Liver (tissue), 9 donors: ENCODE data around the gene MTARC2. TPM values are rescaled to one million over a fixed set of nuclear protein-coding genes. Genes with fewer than 3 reads are reported as not detected.

ENCODE experiments used
- DNase-seq: peaks from one replicate; pipeline ENCODE4 v3.0.0-alpha.2; 2017; ENCODE audit warnings: low spot score
- H3K27ac ChIP-seq, 2 donors: one replicate each; pipeline ENCODE4 v1.7.0; 2013; ENCODE audit warnings: inconsistent platforms in 2 of 2, low read length in 2 of 2, control low read depth in 1 of 2, low read depth in 1 of 2, mild to moderate bottlenecking in 1 of 2
- H3K27me3 ChIP-seq, 4 donors: one replicate each; pipeline versions ENCODE4 v1.6.1 to v1.7.0; 2013; ENCODE audit warnings: low read length in 3 of 4, inconsistent platforms in 1 of 4, mild to moderate bottlenecking in 1 of 4, moderate library complexity in 1 of 4; ENCODE audit not compliant: control insufficient read depth in 4 of 4, insufficient read depth in 4 of 4
- H3K36me3 ChIP-seq, 4 donors: one replicate each; pipeline versions ENCODE4 v1.6.1 to v1.7.0; 2013; ENCODE audit warnings: low read length in 3 of 4, mild to moderate bottlenecking in 3 of 4, low read depth in 1 of 4, moderate library complexity in 1 of 4; ENCODE audit not compliant: control insufficient read depth in 4 of 4, insufficient read depth in 3 of 4
- H3K4me1 ChIP-seq, 4 donors: one replicate each; pipeline versions ENCODE4 v1.6.1 to v1.7.0; 2013; ENCODE audit warnings: low read length in 3 of 4, mild to moderate bottlenecking in 3 of 4, moderate library complexity in 1 of 4; ENCODE audit not compliant: control insufficient read depth in 4 of 4, insufficient read depth in 4 of 4
- H3K4me3 ChIP-seq, 3 donors: one replicate each; pipeline versions ENCODE4 v1.6.1 to v1.7.0; 2013; ENCODE audit warnings: low read length in 3 of 3, control low read depth in 1 of 3, low read depth in 1 of 3, mild to moderate bottlenecking in 1 of 3
- H3K9ac ChIP-seq, 2 donors: one replicate each; pipeline ENCODE4 v1.7.0; 2013; ENCODE audit warnings: low read length in 2 of 2, mild to moderate bottlenecking in 2 of 2, moderate library complexity in 2 of 2, control low read depth in 1 of 2, low read depth in 1 of 2
- H3K9me3 ChIP-seq, 4 donors: one replicate each; pipeline versions ENCODE4 v1.6.1 to v1.7.0; 2013; ENCODE audit warnings: low read length in 3 of 4; ENCODE audit not compliant: control insufficient read depth in 4 of 4
- EGR1 ChIP-seq, 2 donors: IDR thresholded peaks; 2 replicates each; pipeline ENCODE4 v1.6.1; 2016 to 2018; ENCODE audit warnings: antibody characterized with exemption in 2 of 2, low read depth in 2 of 2
- FOXA1 ChIP-seq: IDR thresholded peaks from 2 replicates; pipeline ENCODE4 v1.6.1; 2016; ENCODE audit warnings: antibody characterized with exemption
- FOXA2 ChIP-seq: IDR thresholded peaks from 2 replicates; pipeline ENCODE4 v1.6.1; 2016; ENCODE audit warnings: antibody characterized with exemption
- GABPA ChIP-seq, 2 donors: IDR thresholded peaks in 1 of 2; conservative IDR thresholded peaks in 1 of 2; 2 replicates each; pipeline ENCODE4 v1.6.1; 2016; ENCODE audit warnings: antibody characterized with exemption in 2 of 2, mild to moderate bottlenecking in 1 of 2, moderate library complexity in 1 of 2
- HNF4A ChIP-seq, 2 donors: conservative IDR thresholded peaks; 2 replicates each; pipeline ENCODE4 v1.6.1; 2016; ENCODE audit warnings: antibody characterized with exemption in 2 of 2, mild to moderate bottlenecking in 2 of 2
- HNF4G ChIP-seq: IDR thresholded peaks from 2 replicates; pipeline ENCODE4 v1.6.1; 2016; ENCODE audit warnings: antibody characterized with exemption
- JUND ChIP-seq, 2 donors: IDR thresholded peaks; 2 replicates each; pipeline ENCODE4 v1.6.1; 2016; ENCODE audit warnings: antibody characterized with exemption in 2 of 2
- RAD21 ChIP-seq, 2 donors: IDR thresholded peaks; 2 replicates each; pipeline ENCODE4 v1.6.1; 2016; ENCODE audit warnings: antibody characterized with exemption in 2 of 2, mild to moderate bottlenecking in 2 of 2
- RXRA ChIP-seq, 2 donors: IDR thresholded peaks; 2 replicates each; pipeline ENCODE4 v1.6.1; 2017 to 2018; ENCODE audit warnings: antibody characterized with exemption in 2 of 2, mild to moderate bottlenecking in 1 of 2
- SP1 ChIP-seq: IDR thresholded peaks from 2 replicates; pipeline ENCODE4 v1.6.1; 2018; ENCODE audit warnings: antibody characterized with exemption, mild to moderate bottlenecking
- TAF1 ChIP-seq: conservative IDR thresholded peaks from 2 replicates; pipeline ENCODE4 v1.6.1; 2016; ENCODE audit warnings: antibody characterized with exemption, mild to moderate bottlenecking
- YY1 ChIP-seq: IDR thresholded peaks from 2 replicates; pipeline ENCODE4 v1.6.1; 2016; ENCODE audit warnings: antibody characterized with exemption, mild to moderate bottlenecking
- WGBS: extraction: QIAGEN DNeasy Blood & Tissue Kit; methylation state at CpG from one replicate; pipeline ENCODE4 v1.1.7; 2013; 5-methylcytosine and 5-hydroxymethylcytosine counted together
- polyA plus RNA-seq, 2 donors: library from polyadenylated mRNA; stranded (reverse) in 1 of 2; unstranded in 1 of 2; fragments of 200-250 nt in 1 of 2; fragments of >200 nt in 1 of 2; fragmentation: Nextera tagmentation in 1 of 2; extraction: Ambion mirVana in 1 of 2; gene quantifications; one replicate each; pipeline versions ENCODE4 v1.2.1 to v1.2.3, GENCODE V29; 2013 to 2015
- total RNA-seq, 2 donors: library from RNA; depleted of rRNA; stranded (reverse); fragments of >200 nt; gene quantifications; one replicate each; pipeline ENCODE4 v1.2.3, GENCODE V29; 2014
- TF ChIP-seq, protein P1 (sequence below): IDR thresholded peaks from 2 replicates; pipeline ENCODE4 v1.6.1; 2016; ENCODE audit warnings: antibody characterized with exemption, mild to moderate bottlenecking
- TF ChIP-seq, protein P2 (sequence below): IDR thresholded peaks from 2 replicates; pipeline ENCODE4 v1.6.1; 2016; ENCODE audit warnings: antibody characterized with exemption
- TF ChIP-seq, protein P3 (sequence below): fragments of 150-350 bp; IDR thresholded peaks from 2 replicates; pipeline ENCODE4 v1.5.1; 2017; ENCODE audit warnings: improper control_type of control experiment, low read depth, low read length; ENCODE audit not compliant: missing input control
- TF ChIP-seq, protein P4 (sequence below): IDR thresholded peaks from 2 replicates; pipeline ENCODE4 v1.6.1; 2016; ENCODE audit warnings: antibody characterized with exemption
- TF ChIP-seq, protein P5 (sequence below): IDR thresholded peaks from 2 replicates; pipeline ENCODE4 v1.6.1; 2016; ENCODE audit warnings: antibody characterized with exemption
- donor health status: healthy.
- donor health status: healthy.
- donor health status: healthy.
- donor health status: healthy.
- donor health status: healthy.

MTARC2 gene
- total and polyA plus RNA-seq, 4 donors = 24.9 to 96.1 (median 71.4) TPM

DNA sequence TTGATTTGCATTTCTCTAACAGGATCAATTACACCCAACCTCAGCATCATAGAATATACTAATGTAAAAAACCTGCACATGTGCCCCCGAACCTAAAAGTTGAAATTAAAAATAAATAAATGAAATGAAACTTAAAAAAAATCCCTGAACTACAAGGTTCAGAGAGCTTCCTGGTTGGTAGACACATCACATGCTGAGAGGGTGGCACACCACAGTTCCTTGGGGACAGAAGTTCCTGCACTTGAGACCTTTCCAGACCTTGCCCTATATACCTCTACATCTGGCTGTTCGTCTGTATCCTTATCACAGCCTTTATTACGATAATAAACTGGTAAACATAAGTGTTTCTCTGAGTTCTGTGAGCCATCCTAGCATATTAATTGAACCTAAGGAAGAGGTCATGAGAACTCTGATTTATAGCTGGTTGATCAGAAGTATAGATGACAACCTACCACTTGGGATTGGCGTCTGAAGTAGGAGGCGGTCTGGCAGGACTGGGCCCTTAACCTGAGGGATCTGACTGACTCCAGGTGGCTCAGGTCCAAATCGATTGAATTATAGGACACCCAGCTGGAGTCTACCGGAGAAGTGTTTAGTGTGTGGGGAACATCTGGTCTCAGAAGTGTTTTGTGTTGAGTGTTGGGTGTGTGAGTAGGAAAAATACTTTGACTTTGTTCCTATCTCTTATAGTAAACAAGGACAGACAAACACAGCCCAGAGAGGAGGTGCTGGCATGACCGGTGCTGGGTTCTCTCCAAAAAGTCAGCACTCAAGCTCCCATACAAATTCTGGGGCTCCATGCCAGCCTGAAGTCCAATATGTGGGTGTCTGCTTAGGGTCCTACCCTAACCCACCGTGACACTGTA lies 39.0 kb upstream of the MTARC2 start:
- no peaks in the 10 kb centered on the region for H3K9me3 ChIP-seq
- WGBS = 52% methylated on average over 9 of the region's 9 CpGs
- no peak overlapping the region for H3K4me3 ChIP-seq
- H3K4me1 ChIP-seq = peaks cover 6 to 29% (median 19%) of the 10 kb centered on the region in 4 donors
- no peak overlapping the region for H3K27ac ChIP-seq
- no peaks in the 10 kb centered on the region for H3K27me3 ChIP-seq
- H3K36me3 ChIP-seq = no peaks in the 10 kb centered on the region
- H3K9ac ChIP-seq = no peak overlapping the region
- TF ChIP-seq SP1 = peak; percentile 20
- TF ChIP-seq, protein P1, sequence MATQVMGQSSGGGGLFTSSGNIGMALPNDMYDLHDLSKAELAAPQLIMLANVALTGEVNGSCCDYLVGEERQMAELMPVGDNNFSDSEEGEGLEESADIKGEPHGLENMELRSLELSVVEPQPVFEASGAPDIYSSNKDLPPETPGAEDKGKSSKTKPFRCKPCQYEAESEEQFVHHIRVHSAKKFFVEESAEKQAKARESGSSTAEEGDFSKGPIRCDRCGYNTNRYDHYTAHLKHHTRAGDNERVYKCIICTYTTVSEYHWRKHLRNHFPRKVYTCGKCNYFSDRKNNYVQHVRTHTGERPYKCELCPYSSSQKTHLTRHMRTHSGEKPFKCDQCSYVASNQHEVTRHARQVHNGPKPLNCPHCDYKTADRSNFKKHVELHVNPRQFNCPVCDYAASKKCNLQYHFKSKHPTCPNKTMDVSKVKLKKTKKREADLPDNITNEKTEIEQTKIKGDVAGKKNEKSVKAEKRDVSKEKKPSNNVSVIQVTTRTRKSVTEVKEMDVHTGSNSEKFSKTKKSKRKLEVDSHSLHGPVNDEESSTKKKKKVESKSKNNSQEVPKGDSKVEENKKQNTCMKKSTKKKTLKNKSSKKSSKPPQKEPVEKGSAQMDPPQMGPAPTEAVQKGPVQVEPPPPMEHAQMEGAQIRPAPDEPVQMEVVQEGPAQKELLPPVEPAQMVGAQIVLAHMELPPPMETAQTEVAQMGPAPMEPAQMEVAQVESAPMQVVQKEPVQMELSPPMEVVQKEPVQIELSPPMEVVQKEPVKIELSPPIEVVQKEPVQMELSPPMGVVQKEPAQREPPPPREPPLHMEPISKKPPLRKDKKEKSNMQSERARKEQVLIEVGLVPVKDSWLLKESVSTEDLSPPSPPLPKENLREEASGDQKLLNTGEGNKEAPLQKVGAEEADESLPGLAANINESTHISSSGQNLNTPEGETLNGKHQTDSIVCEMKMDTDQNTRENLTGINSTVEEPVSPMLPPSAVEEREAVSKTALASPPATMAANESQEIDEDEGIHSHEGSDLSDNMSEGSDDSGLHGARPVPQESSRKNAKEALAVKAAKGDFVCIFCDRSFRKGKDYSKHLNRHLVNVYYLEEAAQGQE = no peak
- TF ChIP-seq FOXA1 = no peak
- TF ChIP-seq, protein P2, sequence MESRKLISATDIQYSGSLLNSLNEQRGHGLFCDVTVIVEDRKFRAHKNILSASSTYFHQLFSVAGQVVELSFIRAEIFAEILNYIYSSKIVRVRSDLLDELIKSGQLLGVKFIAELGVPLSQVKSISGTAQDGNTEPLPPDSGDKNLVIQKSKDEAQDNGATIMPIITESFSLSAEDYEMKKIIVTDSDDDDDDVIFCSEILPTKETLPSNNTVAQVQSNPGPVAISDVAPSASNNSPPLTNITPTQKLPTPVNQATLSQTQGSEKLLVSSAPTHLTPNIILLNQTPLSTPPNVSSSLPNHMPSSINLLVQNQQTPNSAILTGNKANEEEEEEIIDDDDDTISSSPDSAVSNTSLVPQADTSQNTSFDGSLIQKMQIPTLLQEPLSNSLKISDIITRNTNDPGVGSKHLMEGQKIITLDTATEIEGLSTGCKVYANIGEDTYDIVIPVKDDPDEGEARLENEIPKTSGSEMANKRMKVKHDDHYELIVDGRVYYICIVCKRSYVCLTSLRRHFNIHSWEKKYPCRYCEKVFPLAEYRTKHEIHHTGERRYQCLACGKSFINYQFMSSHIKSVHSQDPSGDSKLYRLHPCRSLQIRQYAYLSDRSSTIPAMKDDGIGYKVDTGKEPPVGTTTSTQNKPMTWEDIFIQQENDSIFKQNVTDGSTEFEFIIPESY = no peak
- TF ChIP-seq FOXA2 = peak; percentile 53
- peak; percentile 34 to 37 for TF ChIP-seq HNF4A (conservative IDR thresholded peaks at IDR 0.05)
- no peak for DNase-seq

DNA sequence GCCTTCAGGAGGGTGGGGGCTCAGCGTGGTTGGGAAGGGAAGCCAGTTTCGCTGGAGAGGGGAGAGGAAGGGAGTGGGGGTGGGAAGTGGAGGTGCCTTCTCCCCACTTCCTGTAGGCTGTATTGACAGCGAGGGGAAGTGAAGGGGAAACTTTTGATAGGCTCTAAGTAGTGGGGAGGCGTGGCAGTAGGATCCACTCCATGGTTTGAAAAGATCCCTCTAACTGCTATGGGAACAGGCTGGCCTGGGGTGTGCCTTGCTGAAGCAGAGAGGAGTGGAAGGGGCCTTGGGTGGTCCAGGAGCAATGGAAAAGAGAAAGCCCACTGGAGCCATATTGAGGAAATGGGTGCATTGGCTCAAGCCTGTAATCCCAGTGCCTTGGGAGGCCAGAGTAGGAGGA lies 37.8 kb upstream of the MTARC2 start:
- Histone ChIP-seq H3K27ac (no peak overlapping the region), H3K4me1 (peaks cover 6 to 29% (median 19%) of the 10 kb centered on the region in 4 donors), H3K27me3 (no peaks in the 10 kb centered on the region), H3K36me3 (no peaks in the 10 kb centered on the region), H3K9ac (no peak overlapping the region), H3K9me3 (no peaks in the 10 kb centered on the region), H3K4me3 (no peak overlapping the region)
- WGBS = 79% methylated on average over 4 of the region's 4 CpGs
- DNase-seq = no peak
- TF ChIP-seq RAD21 (IDR thresholded peaks at IDR 0.05) = no peak
- TF ChIP-seq GABPA (IDR thresholded peaks at IDR 0.05 in 1 of 2, conservative IDR thresholded peaks at IDR 0.05 in 1 of 2) = no peak
- TF ChIP-seq, protein P3, sequence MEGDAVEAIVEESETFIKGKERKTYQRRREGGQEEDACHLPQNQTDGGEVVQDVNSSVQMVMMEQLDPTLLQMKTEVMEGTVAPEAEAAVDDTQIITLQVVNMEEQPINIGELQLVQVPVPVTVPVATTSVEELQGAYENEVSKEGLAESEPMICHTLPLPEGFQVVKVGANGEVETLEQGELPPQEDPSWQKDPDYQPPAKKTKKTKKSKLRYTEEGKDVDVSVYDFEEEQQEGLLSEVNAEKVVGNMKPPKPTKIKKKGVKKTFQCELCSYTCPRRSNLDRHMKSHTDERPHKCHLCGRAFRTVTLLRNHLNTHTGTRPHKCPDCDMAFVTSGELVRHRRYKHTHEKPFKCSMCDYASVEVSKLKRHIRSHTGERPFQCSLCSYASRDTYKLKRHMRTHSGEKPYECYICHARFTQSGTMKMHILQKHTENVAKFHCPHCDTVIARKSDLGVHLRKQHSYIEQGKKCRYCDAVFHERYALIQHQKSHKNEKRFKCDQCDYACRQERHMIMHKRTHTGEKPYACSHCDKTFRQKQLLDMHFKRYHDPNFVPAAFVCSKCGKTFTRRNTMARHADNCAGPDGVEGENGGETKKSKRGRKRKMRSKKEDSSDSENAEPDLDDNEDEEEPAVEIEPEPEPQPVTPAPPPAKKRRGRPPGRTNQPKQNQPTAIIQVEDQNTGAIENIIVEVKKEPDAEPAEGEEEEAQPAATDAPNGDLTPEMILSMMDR = no peak
- TF ChIP-seq, protein P4, sequence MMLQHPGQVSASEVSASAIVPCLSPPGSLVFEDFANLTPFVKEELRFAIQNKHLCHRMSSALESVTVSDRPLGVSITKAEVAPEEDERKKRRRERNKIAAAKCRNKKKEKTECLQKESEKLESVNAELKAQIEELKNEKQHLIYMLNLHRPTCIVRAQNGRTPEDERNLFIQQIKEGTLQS = no peak
- no peak for TF ChIP-seq HNF4A (conservative IDR thresholded peaks at IDR 0.05)
- TF ChIP-seq FOXA1 = no peak
- TF ChIP-seq, protein P1 = no peak
- TF ChIP-seq EGR1 (IDR thresholded peaks at IDR 0.05; ENCODE audit: low read depth in 2 of 2) = no peak
- TF ChIP-seq, protein P2 = no peak
- no peak for TF ChIP-seq TAF1
- TF ChIP-seq, protein P5, sequence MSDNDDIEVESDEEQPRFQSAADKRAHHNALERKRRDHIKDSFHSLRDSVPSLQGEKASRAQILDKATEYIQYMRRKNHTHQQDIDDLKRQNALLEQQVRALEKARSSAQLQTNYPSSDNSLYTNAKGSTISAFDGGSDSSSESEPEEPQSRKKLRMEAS = no peak
- no peak for TF ChIP-seq JUND (IDR thresholded peaks at IDR 0.05)
- TF ChIP-seq YY1 = no peak
- TF ChIP-seq RXRA (IDR thresholded peaks at IDR 0.05) = no peak
- TF ChIP-seq SP1 = no peak
- no peak for TF ChIP-seq HNF4G
